ENCODE results near the gene LATS2. TPM values are rescaled to one million over a fixed set of nuclear protein-coding genes. Genes with fewer than 3 reads are reported as not detected.

Gene LATS2
- total RNA-seq, 1 experiment from 2014 or later = 18.8 TPM

DNA sequence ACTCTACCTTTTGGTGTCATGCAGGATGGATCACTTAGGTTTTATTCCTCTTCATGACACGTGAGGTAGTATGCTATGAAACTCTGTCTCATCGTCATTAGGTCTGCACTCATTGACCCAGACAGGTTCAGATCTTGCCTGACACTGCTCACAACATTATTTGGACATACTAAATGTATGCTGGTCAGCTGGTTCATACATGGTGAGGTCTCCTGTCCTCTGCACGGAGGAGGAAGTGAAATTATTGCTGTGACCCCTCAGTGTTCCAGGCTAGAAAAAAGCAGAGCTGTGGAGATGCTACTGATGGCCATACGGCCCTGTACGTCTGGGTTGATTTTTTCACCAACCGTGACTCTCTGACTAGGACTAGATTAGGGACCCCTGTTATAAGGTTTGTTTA is 35.8 kb downstream of the LATS2 start (continued):
- TF ChIP-seq, protein P1, sequence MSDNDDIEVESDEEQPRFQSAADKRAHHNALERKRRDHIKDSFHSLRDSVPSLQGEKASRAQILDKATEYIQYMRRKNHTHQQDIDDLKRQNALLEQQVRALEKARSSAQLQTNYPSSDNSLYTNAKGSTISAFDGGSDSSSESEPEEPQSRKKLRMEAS (IDR thresholded peaks at IDR 0.05) = no peak
- TF ChIP-seq RAD21 (IDR thresholded peaks at IDR 0.05; ENCODE audit: low read depth) = no peak

DNA sequence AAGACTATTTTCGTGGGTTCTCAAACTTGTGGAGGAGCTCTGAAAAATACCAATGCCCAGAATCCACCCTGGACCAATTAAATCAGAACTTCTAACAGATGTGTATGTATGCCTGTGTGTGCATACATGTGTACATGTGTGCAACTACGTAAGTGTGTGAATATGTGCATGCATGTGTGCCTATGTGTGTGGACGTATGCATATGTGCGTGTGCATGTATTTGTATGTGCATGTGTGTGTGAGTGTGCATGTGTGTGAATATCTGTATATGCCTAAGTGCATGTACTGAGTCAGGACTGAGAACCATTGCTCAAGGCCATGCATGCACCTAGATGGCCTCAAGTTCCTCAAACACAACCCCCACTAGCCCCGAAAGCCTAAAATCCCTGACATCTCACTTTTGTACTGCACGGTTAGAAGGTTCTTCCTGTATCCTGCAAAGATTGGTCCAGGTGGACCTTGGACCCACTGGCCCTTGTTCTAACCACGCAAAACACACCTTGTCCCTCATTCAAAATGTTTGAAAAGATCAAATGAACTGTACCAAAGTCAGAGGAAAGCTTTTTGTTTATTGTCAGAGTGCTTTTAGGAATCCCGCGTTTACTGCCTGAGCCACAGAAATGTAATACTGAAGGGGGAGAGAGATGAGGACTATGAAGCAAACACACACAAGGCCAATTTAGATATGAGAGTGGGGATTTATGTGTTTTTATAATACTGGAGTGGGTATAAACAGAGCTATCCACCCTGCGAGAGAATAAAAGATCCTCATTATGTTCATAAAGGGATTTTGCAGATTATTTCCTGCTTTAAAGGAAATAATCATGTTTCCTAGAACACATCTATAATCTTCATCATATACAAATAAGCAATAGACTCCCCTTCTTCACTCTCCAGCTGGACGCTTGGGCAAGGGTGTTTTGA is 39.1 kb downstream of the LATS2 start:
- TF ChIP-seq, protein P2, sequence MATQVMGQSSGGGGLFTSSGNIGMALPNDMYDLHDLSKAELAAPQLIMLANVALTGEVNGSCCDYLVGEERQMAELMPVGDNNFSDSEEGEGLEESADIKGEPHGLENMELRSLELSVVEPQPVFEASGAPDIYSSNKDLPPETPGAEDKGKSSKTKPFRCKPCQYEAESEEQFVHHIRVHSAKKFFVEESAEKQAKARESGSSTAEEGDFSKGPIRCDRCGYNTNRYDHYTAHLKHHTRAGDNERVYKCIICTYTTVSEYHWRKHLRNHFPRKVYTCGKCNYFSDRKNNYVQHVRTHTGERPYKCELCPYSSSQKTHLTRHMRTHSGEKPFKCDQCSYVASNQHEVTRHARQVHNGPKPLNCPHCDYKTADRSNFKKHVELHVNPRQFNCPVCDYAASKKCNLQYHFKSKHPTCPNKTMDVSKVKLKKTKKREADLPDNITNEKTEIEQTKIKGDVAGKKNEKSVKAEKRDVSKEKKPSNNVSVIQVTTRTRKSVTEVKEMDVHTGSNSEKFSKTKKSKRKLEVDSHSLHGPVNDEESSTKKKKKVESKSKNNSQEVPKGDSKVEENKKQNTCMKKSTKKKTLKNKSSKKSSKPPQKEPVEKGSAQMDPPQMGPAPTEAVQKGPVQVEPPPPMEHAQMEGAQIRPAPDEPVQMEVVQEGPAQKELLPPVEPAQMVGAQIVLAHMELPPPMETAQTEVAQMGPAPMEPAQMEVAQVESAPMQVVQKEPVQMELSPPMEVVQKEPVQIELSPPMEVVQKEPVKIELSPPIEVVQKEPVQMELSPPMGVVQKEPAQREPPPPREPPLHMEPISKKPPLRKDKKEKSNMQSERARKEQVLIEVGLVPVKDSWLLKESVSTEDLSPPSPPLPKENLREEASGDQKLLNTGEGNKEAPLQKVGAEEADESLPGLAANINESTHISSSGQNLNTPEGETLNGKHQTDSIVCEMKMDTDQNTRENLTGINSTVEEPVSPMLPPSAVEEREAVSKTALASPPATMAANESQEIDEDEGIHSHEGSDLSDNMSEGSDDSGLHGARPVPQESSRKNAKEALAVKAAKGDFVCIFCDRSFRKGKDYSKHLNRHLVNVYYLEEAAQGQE (IDR thresholded peaks at IDR 0.05; ENCODE audit: low read depth) = no peak
- TF ChIP-seq, protein P3, sequence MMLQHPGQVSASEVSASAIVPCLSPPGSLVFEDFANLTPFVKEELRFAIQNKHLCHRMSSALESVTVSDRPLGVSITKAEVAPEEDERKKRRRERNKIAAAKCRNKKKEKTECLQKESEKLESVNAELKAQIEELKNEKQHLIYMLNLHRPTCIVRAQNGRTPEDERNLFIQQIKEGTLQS (IDR thresholded peaks at IDR 0.05) = no peak
- TF ChIP-seq CBX3 (IDR thresholded peaks at IDR 0.05; ENCODE audit: low read depth) (no peak), ELF1 (IDR thresholded peaks at IDR 0.05; ENCODE audit: borderline replicate concordance, low read depth) (no peak), POLR2AphosphoS5 (IDR thresholded peaks at IDR 0.05; ENCODE audit: low read depth, low read length) (no peak), ZNF274 (IDR thresholded peaks at IDR 0.05; ENCODE audit: low read depth, low read length) (no peak)
- CTCF ChIA-PET = no interaction called here
- POLR2A ChIA-PET = no interaction called here
- no peak overlapping the region for H3K27ac ChIP-seq (ENCODE audit: low read depth, low read length)
- H3K36me3 ChIP-seq (ENCODE audit: control insufficient read depth in 1 of 2, insufficient read depth in 2 of 2, low read length in 2 of 2) = no peaks in the 10 kb centered on the region
- 0 out of 2 replicates have a peak, but pooled peaks cover 5% of the 10 kb centered on the region for H4K20me1 ChIP-seq (ENCODE audit: insufficient read depth)
- intact Hi-C loops (cut with micrococcal nuclease) = no loop called here
- H2AFZ ChIP-seq (ENCODE audit: low read depth, low read length, poor library complexity, severe bottlenecking) = no peak overlapping the region
- H3K79me2 ChIP-seq (ENCODE audit: insufficient read depth, low read length) = peaks cover 64% of the 10 kb centered on the region
- no TSS peak for BruUV-seq (replicated peaks)
- RAD21 ChIA-PET (ENCODE audit: low non-redundant PET in 1 of 2, low total read pairs in 2 of 2, uncharacterized antibody in 2 of 2, unreplicated experiment in 2 of 2) = no interaction called here
- no peak overlapping the region for H3K4me3 ChIP-seq (replicated peaks in 1 of 2; ENCODE audit: low read depth in 1 of 2, low read length in 2 of 2)
- no peaks in the 10 kb centered on the region for H3K27me3 ChIP-seq (ENCODE audit: insufficient read depth, low read length)
- H3K9me3 ChIP-seq (ENCODE audit: control insufficient read depth in 1 of 2, insufficient read depth in 1 of 2, low read depth in 1 of 2, low read length in 2 of 2) = no peaks in the 10 kb centered on the region
- H3K4me2 ChIP-seq (ENCODE audit: low read length) = no peak overlapping the region
- no peak for ATAC-seq
- no peak overlapping the region for H3K9ac ChIP-seq (ENCODE audit: low read length)
- DNase-seq (ENCODE audit: low read depth, low spot score) = no peak
- H3K4me1 ChIP-seq (ENCODE audit: control insufficient read depth in 1 of 2, insufficient read depth in 2 of 2, low read length in 2 of 2) = peaks cover 11 to 17% of the 10 kb centered on the region in 2 experiments; a peak in 3 of 4 replicates
- no peaks in the 10 kb centered on the region for H3K9me2 ChIP-seq (ENCODE audit: insufficient read depth)

All from HCT116 (cell line).